ENCODE data around the gene KDSR.
A peak's percentile ranks its signal among the peaks of the same experiment; 100 is the strongest.

Gene KDSR, protein sequence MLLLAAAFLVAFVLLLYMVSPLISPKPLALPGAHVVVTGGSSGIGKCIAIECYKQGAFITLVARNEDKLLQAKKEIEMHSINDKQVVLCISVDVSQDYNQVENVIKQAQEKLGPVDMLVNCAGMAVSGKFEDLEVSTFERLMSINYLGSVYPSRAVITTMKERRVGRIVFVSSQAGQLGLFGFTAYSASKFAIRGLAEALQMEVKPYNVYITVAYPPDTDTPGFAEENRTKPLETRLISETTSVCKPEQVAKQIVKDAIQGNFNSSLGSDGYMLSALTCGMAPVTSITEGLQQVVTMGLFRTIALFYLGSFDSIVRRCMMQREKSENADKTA

DNA sequence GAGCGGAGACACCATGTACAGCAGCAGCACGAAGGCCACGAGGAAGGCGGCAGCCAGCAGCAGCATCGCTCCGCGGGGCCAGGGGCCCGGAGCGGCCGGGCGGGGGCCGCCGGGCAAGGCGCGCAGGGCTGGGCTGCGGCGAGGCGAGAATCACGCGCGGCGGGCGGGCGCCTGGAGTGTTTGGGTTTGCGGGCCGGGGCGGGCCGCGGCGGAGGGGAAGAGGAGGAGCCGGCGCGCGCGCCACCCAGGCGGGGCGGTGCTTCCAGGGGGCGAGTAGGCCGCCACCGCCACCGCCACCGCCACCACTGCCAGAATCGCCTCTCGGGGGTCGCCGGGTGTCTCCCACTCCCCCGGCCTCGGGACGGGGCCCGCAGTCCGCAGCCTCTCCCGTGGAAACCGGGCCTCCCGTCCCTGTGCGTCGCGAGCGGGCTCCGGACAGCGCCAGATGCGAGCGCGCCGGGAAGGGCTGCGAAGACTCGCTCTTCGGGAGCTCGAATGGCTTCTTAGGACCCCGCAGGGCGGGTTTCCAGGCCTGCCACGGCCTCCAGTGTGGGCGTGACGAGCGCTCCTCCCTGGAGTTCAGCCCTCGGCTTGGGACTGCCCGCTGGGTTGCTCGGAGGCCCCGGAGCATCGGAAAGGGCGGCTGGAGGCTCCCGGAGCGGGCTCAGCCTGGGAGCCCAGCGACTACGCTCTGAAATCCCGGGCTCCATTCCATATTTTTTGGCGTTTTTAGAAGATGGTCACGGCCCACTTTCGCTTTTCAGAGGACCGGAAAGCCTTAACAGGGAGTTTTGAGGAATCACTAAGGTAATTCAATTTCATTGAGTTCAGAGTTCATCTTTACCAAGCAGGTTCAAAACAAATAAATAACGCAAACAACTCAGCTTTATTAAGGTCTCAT lies at the start of gene KDSR:
KDSR (minus strand) TSS at position 154 of the 901 bp plus-strand sequence; CDS start at position 66, 88 bp downstream.
- peak; percentile 93 for DNase-seq

DNA sequence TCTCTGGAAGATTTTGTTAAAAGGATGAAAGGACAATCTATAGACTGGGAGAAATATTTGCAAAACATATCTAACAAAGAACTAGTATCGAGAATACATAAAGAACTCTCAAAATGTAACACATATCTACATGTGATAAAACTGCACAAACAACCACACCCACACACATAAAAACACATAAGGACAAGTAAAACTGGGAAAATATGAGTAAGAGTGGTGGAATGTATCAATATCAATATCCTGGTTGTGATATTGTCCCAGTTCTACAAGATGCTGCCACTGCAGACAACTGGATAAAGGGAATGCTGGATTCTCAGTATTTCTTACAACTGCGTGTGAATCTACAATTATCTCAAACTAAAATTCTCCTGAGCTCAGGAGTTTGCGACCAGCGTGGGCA lies 45.9 kb upstream of the KDSR start:
- no peak for DNase-seq

DNA sequence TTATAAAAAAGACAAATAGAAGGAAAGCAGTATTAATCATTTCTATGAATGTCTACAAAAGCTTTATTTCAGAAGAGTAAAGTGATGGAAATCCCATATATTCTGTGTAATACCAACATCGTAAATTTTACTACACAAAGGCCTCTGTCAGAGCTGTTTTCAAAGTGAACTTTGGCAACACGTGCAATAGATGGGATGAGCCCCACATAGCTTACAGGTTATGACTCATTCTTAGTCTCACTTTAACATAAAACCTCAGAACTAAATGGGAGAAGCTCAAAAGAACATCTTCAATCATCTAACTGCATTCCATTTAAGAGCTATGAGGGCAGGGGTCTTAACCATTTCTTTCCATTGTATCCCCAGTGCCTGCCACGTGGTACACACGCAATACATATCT lies 43.8 kb upstream of the KDSR start:
- DNase-seq: no peak

DNA sequence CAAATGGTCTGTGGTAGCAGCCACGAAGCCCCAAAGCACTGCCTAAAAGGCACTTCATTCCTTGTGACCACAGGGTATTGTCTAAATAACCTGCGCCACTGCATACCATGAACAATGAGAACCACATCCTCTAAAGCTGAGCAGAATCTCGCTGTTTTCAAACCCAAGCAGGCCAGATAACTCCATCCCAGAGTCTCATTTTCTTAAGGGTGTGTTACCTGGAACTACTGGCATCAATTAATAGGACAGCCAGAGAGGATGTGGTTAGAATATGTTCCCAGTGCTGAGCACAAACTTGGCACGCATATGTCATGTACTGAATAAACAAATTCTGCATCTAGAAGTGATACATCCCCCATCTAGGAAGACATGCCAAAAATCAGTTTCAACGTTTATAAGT lies 42.3 kb upstream of the KDSR start:
- no peak for DNase-seq

DNA sequence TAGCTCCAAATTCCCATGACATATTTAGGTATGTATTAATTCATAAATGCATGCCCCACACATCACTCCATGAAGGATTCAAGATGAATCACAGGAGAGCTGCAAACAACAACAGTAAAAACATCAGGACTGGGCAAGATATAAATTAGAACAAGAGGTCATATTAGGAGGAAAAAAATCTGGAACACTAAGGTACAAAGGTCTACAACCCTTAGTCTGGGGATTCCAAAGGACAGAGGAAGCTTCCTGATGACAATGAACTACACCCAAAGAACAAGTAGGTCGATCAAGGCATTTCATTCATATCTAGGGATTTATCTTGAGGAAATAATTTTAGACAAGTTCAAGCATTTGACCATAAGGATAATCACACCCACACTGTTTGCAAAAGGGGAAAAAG lies 40.7 kb upstream of the KDSR start:
- DNase-seq: no peak

DNA sequence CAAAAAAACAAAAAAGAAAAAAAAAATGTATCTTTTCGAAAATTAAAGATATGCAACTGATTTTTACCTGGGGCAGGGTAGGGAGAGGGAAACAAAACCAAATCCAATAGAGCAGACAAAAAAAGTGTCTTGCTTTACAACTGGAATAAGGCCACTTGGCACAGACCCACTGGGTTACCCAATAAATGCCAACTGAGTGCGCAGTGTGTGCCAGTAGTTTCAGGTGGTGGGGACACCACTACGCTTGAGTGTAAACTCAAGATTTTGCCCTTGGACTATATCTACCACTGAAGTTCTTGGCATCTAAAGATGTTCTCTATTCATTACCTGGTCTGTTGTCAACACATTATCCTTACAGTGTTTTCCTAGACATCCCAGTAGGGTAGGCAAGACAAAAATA lies 39.0 kb upstream of the KDSR start:
- no peak for DNase-seq

DNA sequence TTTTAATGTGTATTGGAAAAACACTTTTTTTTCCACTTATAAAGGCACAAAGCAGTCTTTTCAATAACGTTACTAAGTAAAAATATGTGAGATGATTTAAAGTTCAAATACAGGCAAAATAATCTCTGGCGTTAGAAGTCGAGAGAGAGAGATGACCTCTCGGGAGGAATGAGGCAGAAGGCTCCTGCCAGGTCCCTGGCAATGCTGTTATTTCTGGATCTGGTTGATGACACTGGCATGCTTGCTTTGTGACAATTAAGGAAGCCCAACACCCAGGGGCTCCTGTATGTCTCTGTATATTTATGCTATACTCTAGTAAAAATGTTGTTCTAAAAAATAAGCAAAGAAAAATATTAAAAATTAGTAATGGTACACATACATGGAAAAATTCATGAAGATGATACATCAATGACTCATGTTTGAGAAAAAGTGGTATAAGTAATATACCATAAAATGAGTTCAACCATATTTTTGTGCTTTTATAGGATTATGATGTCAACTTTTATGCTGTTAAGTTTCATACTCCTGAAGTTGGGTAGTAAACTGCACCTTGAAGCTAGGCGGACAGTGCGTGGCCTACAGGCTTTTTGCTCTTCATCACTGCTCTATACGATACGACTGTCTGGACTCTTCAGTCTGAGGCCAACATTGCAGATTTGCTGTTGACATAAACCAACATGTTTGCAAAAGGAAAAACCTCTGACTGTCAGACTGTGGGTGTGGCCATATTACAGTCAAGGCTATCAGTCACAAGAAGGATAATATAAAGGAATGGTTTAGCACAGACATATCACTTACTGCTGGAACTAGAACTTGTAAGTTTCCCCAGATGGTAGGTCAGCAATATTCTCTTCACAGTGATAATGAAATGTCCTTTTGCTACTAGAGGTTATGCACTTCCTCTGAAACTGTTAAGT lies 35.5 kb upstream of the KDSR start:
- DNase-seq: no peak

DNA sequence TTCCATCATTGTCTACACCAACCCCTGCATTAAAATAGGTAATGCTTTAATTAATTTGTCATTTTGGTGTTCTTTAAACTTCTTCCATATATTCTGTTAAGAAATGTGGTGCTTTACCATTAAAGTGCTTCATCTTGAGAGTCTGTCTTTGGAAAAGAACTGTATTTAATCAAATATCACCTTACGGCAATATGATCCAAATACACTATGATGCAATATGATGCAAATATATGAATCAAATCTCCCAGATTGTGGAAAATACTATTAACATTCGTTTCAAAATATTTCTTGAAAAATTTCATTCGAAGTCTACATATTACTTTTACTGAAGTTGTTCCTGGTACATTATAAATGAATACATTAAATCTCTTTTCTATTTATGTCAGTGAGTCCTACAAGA lies 32.3 kb upstream of the KDSR start:
- no peak for DNase-seq

DNA sequence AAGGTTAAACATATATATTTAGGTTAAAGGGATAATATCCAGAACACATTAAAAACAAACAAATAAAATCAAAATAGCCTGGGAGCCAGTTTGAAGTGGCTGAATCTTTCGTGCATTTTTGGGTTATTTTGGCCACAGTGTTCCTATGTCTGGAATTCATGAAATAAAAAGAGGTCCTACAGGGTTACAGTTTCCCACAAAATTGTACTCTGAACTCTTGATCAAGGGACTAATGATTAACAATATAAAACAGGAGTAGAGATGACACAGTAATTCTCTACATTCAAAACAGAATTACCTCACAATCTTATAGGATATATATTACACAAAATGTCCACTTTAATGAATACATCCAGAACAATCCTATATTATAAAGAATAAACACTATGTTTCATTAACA lies 30.3 kb upstream of the KDSR start:
- no peak for DNase-seq

DNA sequence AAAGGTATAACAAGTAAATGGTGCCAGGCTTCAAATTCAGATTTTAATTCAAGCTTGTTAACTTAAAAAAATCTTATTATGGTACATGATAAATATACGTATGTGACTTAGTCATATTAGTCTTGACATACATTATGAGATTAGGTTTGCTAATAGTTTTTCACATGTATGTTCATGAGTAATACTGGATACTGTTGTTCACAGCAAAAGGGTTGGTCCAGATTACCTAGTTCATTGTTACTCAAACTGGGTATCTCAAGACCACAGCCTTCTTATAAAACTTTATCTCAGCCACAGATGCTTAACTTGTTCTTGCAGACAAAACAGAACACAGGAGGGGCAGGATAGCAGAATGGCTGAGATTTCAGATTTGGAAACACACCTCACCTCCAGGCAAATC lies 28.5 kb upstream of the KDSR start:
- no peak for DNase-seq

DNA sequence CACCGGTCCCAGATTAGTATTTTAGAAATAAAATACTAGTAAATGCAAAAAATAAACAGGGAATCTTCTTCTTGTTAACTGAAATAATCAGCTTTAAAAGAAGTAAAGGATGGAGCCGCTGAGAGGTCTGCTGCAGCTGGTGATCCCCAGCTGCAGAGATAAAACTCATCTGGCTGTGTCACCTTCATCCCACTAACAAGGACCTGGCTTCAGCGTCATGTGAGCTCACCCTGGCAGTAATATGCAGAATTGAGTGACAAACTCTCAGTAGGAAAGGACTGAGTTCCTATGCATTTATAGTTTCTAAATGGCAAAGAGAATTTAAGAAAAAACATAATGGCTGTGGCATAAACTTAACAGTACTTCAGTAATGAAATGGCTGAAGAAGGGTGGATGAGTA lies 27.9 kb upstream of the KDSR start:
- no peak for DNase-seq

DNA sequence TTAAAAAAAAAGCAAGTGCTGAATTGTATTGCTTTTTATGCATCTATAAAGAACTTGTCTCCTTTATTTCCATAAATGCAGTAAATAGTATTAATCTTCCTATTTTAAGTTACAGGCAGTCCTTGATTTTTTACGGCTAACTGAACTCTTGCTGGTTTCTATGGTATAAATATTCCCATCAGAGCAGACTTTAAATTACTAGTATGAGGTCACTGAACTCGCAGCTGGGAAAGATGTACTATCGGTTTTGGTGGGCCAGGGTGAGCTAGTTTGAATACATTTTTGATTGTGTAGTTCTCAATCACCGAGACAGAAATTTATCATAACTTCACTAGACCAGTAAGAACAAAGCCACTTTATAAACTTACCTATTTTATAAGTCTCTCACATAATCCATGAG lies 20.9 kb upstream of the KDSR start:
- no peak for DNase-seq

DNA sequence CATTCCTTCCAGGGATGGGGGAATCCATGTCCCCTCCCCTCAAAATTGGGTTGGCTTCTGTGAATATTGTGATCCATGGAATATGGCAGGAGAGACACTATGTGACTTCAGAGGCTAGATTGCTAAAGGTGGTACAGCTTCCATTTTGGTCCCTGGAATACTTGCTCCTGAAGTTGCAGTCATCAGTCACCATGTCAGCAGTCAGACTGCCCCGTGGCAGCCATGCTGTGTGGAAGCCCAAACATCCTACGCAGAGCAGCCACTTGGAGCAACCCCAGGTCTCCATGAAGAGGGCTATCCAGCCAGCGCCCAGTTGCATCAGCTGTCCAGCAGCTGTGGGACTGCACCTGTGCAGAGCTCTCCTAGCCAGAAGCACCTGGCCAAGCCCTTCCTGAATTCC lies 15.8 kb upstream of the KDSR start:
- DNase-seq: no peak

DNA sequence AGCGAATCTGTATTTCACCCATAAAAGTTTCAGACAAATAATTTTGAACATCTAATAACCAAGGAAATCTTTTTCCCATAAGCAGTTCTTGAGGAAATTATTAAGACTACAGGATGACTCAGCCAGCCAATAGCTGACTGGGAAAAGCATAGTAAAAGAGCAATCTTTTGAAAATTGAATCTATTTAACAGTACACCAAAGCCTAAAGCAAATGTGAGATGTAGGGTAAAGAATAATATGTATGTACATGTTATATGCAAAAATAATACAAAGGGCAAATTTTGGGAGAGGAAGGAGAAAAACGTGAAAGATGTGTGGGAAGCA lies 12.6 kb upstream of the KDSR start:
- DNase-seq: no peak

DNA sequence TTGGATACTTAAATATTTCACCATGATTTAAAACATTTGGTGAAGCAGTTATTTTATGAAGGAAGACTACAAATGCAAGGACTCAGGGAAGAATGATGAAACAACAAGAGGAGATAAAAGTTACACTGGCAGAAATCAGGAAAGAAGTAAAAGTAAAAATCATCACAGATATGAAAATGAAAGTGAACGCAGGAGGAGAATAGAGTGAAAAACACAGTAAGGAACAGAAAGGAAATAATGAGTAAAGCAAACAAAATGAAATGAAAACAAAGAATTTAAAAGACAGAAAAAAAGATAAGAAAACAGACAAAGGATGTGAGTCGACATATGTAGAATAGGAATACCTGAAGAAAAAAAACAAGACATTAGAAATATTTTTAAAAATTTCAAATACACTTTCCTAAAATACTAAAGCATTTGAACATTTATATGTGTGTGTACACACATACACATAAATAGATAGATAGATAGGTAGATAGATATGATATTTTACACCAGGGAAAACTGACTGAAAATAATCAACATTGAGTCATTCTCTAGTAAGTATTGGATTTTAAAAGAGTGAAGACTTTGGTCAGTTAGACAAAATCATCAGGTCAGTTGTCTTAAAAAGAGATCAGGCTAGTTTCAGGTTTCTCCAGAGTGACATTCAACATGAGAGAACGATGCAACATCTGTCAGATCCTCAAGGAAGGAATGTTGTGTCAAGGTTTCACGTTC lies 12.1 kb upstream of the KDSR start:
- no peak for DNase-seq

DNA sequence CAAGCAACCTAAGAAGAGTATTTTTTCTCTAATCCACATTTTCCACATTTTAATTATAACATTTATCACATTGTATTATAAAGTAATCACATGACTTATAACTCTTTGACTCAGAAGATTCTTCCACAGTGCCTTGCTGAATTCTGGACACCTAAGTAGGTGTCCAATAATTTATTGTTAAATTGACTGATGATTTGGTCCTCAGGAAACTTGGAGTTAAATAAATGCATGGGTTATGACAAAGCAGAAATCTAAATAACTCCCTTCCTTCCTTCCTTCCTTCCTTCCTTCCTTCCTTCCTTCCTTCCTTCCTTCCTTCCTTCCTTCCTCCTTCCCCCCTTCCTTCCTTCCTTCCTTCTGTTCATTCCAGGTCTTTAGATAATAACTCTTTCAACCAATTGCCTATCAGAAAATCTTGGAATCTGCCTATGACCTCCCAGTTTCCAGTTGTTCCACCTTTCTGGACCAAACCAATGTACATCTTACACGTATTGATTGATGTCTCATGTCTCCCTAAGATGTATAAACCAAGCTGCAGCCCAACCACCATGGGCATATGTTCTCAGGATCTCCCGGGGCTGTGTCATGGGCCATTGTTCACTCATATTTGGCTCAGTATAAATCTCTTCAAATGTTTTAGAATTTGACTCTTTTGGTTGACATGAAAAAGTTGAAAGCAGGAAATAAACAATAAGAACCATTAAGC lies 10.4 kb upstream of the KDSR start:
- no peak for DNase-seq

DNA sequence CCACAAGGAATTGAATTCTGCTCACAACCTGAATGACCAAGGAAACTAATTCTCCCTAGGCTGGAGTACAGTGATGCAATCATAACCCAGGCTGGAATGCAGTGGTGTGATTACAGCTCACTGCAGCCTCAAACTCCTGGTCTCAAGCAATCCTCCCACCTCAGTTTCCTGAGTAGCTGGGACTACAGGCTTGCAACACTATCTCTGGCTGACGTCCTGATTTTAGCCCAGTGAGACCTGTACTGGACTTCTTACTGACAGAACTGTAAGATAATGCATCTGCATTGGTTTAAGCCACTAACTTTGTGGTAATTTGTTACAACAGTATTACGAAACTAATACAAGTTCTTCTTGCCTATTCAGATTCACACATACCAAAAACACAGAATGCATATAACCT lies 9.5 kb upstream of the KDSR start:
- DNase-seq: no peak

DNA sequence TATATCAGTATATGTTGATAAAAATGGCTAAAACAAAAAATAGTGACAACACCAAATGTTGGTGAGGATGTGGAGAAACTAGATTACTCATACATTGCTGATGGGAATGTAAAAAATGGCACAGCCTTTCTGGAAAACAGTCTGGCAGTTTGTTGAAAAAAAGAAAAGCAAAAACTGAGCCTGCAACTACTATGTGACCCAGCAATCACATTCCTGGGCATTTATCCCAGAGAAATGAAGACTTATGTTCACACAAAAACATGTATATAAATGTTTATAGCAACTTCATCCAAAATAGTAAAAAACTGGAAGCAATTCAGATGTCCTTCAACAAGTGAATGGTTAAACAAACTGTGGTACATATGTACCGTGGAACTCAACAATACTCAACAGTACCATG lies 7.5 kb upstream of the KDSR start:
- no peak for DNase-seq

DNA sequence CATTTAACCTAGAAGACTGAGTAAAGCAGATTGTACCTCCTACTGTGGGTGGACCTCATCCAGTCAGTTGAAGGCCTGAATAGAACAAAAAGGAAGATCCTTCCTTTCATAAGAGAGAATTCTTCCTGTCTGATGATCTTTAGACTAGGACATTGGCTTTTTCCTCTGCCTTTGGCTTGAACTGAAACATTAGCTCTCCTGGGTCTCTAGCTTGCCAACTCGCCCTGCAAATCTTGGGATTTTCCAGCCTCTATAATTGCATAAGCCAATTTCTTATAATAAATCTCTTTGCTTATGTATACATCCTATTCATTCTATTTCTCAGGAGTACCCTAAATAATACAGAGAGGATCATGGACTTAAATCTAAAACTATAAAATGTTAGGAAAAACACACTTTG lies 6.2 kb upstream of the KDSR start:
- DNase-seq: no peak

DNA sequence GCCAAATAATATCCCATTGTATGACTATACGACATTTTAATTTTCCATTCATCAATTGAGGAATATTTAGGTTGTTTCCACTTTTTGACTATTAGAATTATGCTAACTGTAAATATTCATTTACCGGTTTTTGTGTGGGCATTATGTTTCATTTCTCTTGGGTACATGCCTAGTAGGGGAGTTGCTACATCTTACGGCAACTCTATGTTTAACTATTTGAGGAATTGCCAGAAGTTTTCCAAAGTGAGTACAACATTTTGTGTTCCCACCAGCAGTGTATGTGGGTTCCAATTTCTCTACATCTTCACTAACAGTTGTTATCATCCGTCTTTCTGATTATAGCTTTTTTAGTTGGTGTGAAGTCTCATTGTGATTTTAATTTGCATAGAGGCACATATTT lies 1.6 kb upstream of the KDSR start:
- no peak for DNase-seq

DNA sequence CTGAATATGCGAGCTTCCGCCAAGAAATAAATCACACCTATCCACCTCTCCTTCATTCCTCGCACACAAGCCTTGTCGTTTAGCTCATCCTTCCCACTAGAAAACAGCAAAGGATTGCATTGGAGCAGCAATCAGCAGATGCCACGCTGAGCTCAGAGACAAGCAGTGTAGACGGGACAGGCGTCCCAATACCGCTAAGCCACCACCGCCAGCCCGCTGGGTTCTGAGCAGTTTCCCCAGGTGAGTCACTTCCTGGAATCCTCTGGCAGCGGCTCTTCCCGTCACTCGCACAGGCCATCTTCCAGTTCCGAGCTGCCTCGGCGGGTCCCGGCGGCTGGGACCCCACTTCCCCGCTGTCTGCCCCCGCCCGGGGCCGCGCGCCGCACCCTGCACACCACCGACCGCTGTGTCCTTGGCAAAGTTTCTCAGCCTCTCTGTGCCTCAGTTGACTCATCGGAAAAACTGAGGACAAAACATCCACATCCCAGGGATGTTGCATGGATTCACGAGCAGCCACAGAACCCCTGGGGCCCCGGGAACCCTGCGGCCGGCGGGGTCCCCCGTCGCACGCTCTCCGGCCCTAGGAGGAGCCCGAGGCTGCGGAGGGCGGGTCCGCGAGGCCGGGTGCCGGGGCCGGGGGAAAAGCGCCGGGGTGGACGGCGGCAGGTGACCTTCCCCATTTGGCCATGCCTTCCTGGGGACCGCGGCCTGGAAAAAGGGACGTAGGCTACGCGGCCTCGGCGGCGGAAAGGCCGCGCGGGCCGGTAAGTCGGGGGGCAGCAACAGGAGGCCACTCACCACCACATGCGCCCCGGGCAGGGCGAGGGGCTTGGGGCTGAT lies 573 bp downstream of the KDSR start:
- DNase-seq: peak; percentile 4
